ENCODE data around the gene SYDE1.
"Not testable (repeated sequence)": the region's sequence is repeated elsewhere in the genome, so short reads cannot be mapped to it uniquely, and the experiment has no call there.

SYDE1 gene, protein sequence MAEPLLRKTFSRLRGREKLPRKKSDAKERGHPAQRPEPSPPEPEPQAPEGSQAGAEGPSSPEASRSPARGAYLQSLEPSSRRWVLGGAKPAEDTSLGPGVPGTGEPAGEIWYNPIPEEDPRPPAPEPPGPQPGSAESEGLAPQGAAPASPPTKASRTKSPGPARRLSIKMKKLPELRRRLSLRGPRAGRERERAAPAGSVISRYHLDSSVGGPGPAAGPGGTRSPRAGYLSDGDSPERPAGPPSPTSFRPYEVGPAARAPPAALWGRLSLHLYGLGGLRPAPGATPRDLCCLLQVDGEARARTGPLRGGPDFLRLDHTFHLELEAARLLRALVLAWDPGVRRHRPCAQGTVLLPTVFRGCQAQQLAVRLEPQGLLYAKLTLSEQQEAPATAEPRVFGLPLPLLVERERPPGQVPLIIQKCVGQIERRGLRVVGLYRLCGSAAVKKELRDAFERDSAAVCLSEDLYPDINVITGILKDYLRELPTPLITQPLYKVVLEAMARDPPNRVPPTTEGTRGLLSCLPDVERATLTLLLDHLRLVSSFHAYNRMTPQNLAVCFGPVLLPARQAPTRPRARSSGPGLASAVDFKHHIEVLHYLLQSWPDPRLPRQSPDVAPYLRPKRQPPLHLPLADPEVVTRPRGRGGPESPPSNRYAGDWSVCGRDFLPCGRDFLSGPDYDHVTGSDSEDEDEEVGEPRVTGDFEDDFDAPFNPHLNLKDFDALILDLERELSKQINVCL

DNA sequence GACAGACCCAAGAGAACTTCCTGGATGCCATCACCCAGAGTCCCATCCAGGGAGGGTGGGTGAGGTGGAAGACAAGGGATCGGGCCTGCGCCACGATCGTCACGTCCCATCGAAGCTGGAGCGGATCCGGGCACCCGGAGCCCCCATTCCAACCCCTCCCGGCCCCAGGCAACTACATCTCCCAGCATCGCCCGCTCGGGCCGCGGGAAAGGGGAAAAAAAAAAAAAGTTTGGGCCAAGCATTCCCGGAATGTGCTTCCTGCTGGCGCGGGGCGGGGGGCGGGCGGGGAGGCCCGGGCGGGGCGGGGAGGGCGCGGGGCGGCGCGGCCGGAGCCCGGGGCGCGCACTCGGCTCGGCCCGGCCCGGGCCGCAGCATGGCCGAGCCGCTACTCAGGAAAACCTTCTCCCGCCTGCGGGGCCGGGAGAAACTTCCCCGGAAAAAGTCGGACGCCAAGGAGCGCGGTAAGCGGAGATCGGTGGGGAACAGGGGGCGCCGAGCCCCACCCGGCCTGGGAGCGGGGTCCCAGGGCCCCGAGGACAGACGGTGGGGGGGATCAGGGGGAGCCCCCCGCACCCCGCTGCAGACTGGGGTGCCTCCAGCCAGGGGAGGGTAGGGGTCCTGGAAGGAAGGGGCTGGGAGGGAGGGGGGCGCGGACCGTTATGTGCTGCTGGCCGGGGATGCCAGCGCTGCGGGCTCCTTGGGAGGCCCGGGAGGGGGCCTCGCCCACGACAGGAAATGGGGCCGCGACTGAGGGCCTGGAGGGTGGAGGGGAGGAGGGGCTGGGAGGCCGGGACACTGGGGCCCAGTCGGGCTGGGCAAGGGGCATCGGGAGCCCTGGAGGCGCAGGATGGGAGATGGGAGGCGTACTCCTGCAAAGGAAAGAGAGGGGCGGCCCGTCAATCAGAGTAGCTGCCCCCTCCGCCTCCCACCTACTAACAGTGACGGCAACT is at the start of gene SYDE1:
Gene SYDE1 (plus strand): TSS at position 341 of the 950 bp plus-strand sequence. CDS start 33 bp downstream, at position 374.
- DNase-seq: no peak

DNA sequence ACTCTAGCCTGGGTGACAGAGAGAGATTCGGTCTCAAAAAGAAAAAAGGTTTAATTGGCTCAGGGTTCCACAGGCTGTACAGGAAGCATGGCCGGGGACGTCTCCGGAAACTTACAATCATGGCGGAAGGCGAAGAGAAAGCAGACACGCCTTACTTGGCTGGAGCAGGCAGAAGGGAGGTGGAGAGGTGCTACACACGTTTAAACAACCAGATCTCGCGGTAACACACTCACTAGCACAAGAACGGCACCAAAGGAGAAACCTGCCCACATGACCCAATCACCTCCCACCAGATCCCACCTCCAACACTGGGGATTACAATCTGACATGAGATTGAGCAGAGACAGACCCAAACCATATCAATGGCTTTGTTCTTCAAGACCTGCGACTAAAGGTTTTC is 45.2 kb upstream of the SYDE1 start:
- DNase-seq: no peak

GRCh38 chr19:15070386-15070785 is 36.8 kb upstream of the SYDE1 start:
- not testable (repeated sequence) for DNase-seq

GRCh38 chr19:15072930-15073647 is 34.1 kb upstream of the SYDE1 start:
- no peak for DNase-seq

DNA sequence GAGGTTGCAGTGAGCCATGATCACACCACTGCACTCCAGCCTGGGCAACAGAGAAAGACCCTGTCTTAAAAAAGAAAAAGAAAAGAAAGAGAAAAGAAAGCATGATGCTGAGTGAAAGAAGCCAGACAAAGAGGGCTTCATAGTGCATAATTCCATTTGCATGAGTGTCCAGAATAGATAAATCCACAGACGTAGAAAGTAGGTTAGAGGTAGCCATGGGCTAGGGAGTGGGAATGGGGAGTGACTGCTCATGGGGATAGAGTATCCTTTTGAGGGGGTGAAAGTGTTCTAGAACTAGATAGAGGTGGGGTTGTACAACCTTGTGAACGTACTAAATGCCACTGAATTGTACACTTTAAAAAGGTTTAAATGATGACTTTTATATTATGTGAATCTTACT is 32.8 kb upstream of the SYDE1 start:
- DNase-seq: no peak

DNA sequence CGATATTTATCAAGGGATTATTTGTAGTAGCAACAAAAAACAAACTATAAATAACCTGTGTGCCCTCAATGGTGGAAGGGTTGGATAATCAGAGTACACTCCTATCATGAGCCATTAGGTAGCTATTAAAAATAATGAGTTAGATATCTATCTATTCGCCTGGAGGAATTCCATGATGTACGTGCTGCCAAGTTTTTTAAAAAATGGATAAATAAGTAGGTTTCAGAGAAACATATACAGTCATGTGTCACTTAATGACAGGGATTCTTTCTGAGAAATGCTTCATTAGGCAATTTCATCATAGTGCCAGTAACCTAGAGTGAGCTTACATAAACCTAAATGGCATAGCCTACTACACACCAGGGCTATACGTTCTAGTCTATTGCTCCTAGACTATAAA is 31.4 kb upstream of the SYDE1 start:
- DNase-seq: no peak

DNA sequence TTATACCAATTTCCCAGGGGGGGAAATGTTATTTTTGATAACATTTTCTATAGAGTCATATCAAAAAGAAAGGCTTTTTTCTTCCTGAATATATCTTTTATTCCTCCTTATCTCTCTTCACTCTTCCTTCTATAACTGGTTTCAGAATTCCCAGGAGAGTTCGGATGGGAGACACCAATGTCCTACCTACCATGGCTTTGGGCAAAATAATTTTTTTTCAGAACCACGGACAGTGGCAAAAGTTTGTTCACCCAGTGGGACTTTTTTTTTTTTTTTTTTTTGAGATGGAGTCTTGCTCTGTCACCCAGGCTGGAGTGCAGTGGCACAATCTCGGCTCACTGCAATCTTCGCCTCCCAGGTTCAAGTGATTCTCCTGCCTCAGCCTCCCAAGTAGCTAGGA is 27.2 kb upstream of the SYDE1 start:
- DNase-seq: not testable (repeated sequence)

GRCh38 chr19:15081911-15082310 is 25.3 kb upstream of the SYDE1 start, which contains the start of gene OR1I1:
OR1I1 (plus strand) TSS chr19:15082211; CDS start chr19:15087066, 4,855 bp downstream.
- no peak for DNase-seq

GRCh38 chr19:15087182-15087581 is 20.0 kb upstream of the SYDE1 start:
- DNase-seq: no peak

DNA sequence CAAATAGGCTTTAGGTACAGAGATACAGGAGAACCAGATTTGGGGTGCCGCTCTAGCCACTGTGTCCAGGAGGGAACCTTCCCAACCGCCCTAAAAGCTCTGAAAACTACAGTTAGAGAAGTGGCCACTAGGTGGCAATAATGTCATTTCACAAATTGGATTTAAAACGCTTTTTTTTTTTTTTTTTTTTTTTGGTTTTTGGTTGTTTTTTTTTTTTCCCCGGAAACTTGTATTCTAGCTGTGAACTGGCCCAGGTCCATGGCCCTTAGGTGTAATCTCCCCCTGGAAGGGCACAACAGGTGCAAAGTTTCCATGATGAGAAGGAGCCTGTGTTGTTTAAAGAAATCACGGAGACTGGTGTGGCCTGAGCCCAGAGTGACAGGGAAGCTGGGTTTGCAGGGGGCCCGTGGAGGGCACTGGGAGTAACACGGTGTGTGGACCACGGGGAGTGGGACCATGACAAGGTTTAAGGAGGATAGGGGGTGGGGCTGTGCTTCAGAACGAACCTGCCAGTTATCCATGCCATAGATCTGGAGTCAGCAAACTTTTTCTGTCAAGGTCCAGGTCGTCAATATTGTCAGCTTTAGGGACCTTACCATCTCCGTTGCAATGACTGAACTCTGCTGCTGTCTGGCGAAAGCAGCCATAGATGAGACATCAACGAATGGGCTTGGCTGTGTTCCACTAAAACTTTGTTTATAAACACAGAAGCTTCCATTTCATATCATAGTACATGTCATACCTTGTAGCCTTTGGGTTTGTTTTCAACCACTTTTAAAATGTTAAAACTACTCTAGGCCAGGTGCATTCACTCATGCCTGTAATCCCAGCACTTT is 15.1 kb upstream of the SYDE1 start:
- DNase-seq: peak; percentile 80

GRCh38 chr19:15093001-15093400 is 14.2 kb upstream of the SYDE1 start:
- DNase-seq: no peak

DNA sequence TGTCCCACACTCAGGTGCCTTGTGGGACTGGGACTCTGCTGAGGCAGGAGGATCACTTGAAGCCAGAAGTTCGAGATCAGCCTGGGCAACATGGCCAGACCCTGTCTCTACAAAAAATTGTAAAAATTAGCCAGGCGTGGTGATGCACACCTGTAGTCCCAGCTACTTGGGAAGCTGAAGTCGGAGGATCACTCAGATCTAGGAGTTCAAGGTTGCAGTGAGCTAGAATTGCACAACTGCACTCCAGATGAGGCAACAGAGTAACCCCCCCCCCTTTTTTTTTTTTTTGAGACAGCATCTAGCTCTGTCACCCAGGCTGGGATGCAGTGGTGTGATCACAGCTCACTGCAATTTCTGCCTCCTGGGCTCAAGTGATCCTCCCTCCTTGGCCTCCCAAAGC is 11.0 kb upstream of the SYDE1 start:
- no peak for DNase-seq

GRCh38 chr19:15097980-15098379 is 9.2 kb upstream of the SYDE1 start:
- not testable (repeated sequence) for DNase-seq

- DNase-seq: no peak
Measured at GRCh38 chr19:15098460-15098859, 8.7 kb upstream of the SYDE1 start.

GRCh38 chr19:15099017-15099582 is 8.1 kb upstream of the SYDE1 start:
- no peak for DNase-seq

GRCh38 chr19:15101479-15102082 is 5.6 kb upstream of the SYDE1 start:
- DNase-seq: peak; percentile 58

DNA sequence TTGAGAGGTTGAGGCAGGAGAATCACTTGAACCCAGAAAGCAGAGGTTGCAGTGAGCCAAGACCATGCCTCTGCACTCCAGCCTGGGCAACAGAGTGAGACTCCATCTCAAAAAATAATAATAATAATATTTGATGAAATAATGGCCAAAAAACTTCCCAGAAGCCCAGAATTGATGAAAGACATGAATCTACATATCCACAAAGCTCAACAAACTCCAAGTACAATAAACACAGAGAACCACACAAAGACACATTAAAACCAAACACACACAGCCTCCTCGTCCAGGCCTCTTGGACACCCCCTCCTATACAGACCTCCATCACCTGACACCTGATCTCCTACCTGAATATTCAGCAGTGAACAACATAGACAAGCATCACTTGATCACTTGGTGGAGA is 3.2 kb upstream of the SYDE1 start:
- DNase-seq: no peak

DNA sequence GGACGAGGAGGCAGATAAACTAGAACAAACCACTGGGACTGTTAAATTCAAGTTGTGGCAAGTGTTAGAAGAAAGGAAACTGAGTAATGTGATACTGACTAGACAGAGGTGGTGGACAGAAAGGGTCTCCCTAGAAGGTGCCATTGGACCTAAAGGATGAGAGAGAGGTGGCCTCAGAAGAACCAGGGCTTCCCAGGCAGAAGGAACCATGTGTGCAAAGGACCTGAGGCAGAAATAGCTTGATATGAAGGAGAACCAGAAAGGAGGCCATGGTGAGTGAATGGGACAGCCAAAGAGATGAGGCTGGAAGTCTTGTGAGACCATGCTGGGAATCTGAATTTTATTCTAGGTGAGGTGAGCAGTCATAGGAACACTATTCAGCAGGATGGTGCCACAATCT is 2.8 kb upstream of the SYDE1 start:
- no peak for DNase-seq

GRCh38 chr19:15105044-15105443 is 2.2 kb upstream of the SYDE1 start:
- DNase-seq: no peak

DNA sequence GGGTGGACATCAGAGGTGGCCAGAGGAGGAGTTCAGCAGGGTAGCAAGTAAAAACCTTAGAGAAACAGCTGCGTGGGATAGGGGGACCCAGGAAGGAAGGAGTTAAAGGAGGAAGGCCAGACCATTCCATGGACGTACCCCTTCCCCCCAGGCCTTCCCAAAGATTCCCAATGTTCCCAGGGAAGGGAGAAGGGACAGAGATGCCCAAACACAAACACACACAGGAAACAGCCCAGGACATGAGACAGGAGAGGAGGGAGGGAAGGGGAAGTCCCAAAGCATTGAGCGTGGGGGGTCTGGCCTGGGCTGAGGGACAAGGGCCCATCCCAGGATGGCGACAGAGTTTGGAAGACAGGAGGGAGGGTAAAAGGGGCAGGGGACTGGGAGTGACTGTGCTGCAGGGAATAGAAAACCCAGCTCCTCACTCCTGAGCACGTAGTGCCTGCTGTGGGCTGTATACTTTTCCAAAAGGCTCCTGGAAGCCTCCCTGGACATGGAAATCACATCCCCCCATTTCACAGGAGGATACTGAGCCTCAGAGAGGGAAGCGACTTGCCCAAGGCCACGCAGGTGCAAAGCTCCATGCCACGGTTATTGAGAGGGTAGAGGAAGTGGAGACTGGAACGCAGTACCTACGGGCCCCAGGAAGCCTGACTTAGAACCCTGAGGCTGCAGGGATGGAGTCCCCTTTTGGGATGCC is 1.1 kb downstream of the SYDE1 start:
- no peak for DNase-seq

Data from CD4-positive, alpha-beta T cell treated with Interleukin-21 for 1 hour (primary cell).